GM12878 (cell line): Measurements from ENCODE around the gene EDNRA. TPM values are rescaled to one million over a fixed set of nuclear protein-coding genes. Genes with fewer than 3 reads are reported as not detected.

Source experiments
- ATF2 ChIP-seq: IDR thresholded peaks from 2 replicates; pipeline ENCODE4 v1.6.1; 2012; ENCODE audit warnings: low read length, inconsistent platforms
- ATF3 ChIP-seq: IDR thresholded peaks from 2 replicates; pipeline ENCODE4 v1.6.1; 2011; ENCODE audit warnings: low read depth, mild to moderate bottlenecking, low read length, moderate library complexity, borderline replicate concordance; ENCODE audit errors: extremely low read depth
- CEBPB ChIP-seq, 2 experiments: fragments of 150-350 bp in 1 of 2; IDR thresholded peaks; 2 replicates each; pipeline ENCODE4 v1.6.1; 2012 to 2014; ENCODE audit warnings: low read depth in 2 of 2, low read length in 2 of 2, borderline replicate concordance in 1 of 2, inconsistent platforms in 1 of 2
- CUX1 ChIP-seq: IDR thresholded peaks from 2 replicates; pipeline ENCODE4 v1.6.1; 2012; ENCODE audit warnings: improper control_type of control experiment, low read depth, low read length; ENCODE audit not compliant: insufficient replicate concordance
- E2F8 ChIP-seq: fragments of 450-650 bp; IDR thresholded peaks from 2 replicates; pipeline ENCODE4 v1.6.1; 2018; ENCODE audit warnings: mild to moderate bottlenecking, low read depth, moderate library complexity; ENCODE audit not compliant: partially characterized antibody
- EGR1 ChIP-seq, 2 experiments: IDR thresholded peaks; 1 replicate in 1 of 2; 2 replicates in 1 of 2; pipeline ENCODE4 v1.6.1; 2011 to 2012; ENCODE audit warnings: low read depth in 2 of 2, low read length in 2 of 2, borderline replicate concordance in 1 of 2, mild to moderate bottlenecking in 1 of 2, moderate library complexity in 1 of 2
- ELK1 ChIP-seq: IDR thresholded peaks from 2 replicates; pipeline ENCODE4 v1.6.1; 2012; ENCODE audit warnings: low read depth, low read length, improper control_type of control experiment
- NKRF ChIP-seq: fragments of 450-650 bp; conservative IDR thresholded peaks from 2 replicates; pipeline ENCODE4 v1.6.1; 2017; ENCODE audit warnings: mild to moderate bottlenecking, moderate library complexity
- ZBTB40 ChIP-seq: fragments of 450-650 bp; IDR thresholded peaks from 2 replicates; pipeline ENCODE4 v1.6.1; 2016; ENCODE audit warnings: mild to moderate bottlenecking, moderate library complexity, borderline replicate concordance
- polyA plus RNA-seq, 11 experiments: library from polyadenylated mRNA; depleted of rRNA in 4 of 11; unstranded in 6 of 11; stranded (reverse) in 5 of 11; fragments of >200 nt; fragmentation: Nextera tagmentation in 4 of 11; fragmentation: Illumina TruSeq in 1 of 11; extraction: Ambion mirVana in 4 of 11; extraction: Trizol in 1 of 11; gene quantifications; 1 replicate in 1 of 11; 2 replicates in 10 of 11; pipeline versions ENCODE4 v1.2.1 to v1.2.3, GENCODE V29; 2011 to 2016; ENCODE audit warnings: inconsistent platforms in 2 of 11, missing spikeins in 2 of 11, low read depth in 1 of 11
- total RNA-seq, 4 experiments: library from RNA; depleted of rRNA in 3 of 4; stranded (reverse); fragments of >200 nt in 3 of 4; fragmentation: Illumina TruSeq in 1 of 4; extraction: Trizol in 1 of 4; gene quantifications; 2 replicates each; pipeline versions ENCODE4 v1.2.1 to v1.2.3, GENCODE V29; 2013 to 2021

The EDNRA gene
- total and polyA plus RNA-seq, 10 of the 15 experiments (the other 5 are each of a cell fraction or from before 2014, with no cell fraction given) = 0.01 to 0.32 (median 0.13) TPM

GRCh38 chr4:147492761-147493160 lies 11.9 kb downstream of the EDNRA start (continued):
- TF ChIP-seq ATF3 (no peak), ZBTB40 (no peak), EGR1 (IDR thresholded peaks at IDR 0.05; ENCODE audit: borderline replicate concordance in 1 of 2, low read depth in 2 of 2, low read length in 2 of 2) (no peak), CUX1 (no peak), ELK1 (no peak), ATF2 (peak; percentile 77), E2F8 (no peak), CEBPB (IDR thresholded peaks at IDR 0.05; ENCODE audit: borderline replicate concordance in 1 of 2, low read depth in 2 of 2, low read length in 2 of 2) (no peak), NKRF (no peak)
